ENCODE measurements around the gene CC2D1A.

CC2D1A gene

DNA sequence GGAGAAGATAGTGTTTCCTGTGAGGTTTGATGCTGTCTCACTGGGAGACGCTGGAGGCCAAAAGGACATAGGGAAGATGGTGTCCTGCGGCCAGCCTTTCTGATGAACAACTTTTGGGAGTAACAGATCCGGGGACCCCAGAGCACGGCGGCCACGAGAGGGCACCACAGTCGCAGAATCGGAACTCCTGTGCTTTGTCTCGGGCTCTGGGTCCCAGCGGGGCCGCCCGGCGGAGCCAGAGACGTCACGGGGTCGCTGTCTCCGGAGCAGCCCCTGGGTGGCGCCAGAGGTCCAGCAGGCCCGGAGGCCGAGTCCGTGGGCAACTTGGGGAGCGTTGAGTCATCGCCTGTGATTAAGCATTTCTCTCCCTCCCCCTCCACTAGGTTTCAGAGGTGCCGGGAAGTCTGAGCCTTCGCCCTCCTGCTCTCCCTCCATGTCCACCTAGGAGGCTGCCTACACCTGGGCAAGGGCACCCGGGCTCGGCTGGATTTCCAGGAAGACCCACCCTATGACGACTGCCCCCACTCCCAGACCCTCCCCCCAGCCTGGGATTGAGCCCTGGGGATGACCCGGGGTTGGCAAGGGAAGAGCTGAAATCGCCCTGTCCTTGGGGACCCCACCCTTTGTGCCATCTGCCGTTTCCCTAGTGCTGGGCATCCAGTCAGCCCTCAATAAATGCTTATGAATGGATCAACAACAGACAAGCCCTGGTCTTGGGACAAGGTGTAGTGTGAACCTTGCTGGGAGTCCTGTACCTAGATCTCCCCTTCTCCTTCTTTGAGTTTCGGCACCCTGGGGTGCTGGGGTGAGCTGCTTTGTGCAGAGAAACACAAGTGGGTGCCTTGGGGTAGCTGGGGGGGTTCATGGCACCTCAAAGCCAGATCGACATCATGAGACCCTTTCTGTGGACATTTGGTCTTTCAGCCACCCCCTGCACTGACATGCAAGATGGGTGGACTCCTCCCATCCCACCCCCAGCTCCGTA, 25.6 kb upstream of the CC2D1A start:
- TF ChIP-seq, protein P1, sequence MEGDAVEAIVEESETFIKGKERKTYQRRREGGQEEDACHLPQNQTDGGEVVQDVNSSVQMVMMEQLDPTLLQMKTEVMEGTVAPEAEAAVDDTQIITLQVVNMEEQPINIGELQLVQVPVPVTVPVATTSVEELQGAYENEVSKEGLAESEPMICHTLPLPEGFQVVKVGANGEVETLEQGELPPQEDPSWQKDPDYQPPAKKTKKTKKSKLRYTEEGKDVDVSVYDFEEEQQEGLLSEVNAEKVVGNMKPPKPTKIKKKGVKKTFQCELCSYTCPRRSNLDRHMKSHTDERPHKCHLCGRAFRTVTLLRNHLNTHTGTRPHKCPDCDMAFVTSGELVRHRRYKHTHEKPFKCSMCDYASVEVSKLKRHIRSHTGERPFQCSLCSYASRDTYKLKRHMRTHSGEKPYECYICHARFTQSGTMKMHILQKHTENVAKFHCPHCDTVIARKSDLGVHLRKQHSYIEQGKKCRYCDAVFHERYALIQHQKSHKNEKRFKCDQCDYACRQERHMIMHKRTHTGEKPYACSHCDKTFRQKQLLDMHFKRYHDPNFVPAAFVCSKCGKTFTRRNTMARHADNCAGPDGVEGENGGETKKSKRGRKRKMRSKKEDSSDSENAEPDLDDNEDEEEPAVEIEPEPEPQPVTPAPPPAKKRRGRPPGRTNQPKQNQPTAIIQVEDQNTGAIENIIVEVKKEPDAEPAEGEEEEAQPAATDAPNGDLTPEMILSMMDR (IDR thresholded peaks at IDR 0.05) = peak; percentile 99
- TF ChIP-seq ZFX (IDR thresholded peaks at IDR 0.05; ENCODE audit: borderline replicate concordance) = no peak
- peak overlapping the region; percentile 27; the same call in 1 of the 2 replicates for H3K27ac ChIP-seq

DNA sequence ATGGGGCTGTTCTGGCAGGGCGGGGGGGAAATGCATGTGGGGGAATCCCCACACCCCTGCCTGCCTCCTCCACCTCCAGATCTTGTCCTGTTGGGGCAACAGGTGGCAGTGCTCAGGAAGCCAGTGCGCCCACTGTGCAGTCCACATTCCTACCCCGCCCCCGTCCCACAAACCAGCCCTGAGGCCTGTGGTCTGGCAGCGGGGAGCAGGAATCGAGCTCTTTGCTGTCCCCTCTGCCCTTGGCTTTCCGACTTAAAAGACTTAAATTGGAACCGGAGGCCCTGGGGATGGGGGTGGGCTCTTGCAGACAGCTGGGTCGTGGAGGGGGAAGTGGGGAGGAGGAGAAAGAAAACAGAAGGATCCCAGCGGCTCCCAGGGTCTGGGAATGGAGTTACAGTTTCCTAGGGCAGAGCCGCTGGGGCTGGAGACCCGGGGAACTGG, 24.7 kb upstream of the CC2D1A start:
- no peak for TF ChIP-seq ZFX (IDR thresholded peaks at IDR 0.05; ENCODE audit: borderline replicate concordance)
- TF ChIP-seq, protein P1 (IDR thresholded peaks at IDR 0.05) = no peak
- H3K27ac ChIP-seq = no peak overlapping the region

DNA sequence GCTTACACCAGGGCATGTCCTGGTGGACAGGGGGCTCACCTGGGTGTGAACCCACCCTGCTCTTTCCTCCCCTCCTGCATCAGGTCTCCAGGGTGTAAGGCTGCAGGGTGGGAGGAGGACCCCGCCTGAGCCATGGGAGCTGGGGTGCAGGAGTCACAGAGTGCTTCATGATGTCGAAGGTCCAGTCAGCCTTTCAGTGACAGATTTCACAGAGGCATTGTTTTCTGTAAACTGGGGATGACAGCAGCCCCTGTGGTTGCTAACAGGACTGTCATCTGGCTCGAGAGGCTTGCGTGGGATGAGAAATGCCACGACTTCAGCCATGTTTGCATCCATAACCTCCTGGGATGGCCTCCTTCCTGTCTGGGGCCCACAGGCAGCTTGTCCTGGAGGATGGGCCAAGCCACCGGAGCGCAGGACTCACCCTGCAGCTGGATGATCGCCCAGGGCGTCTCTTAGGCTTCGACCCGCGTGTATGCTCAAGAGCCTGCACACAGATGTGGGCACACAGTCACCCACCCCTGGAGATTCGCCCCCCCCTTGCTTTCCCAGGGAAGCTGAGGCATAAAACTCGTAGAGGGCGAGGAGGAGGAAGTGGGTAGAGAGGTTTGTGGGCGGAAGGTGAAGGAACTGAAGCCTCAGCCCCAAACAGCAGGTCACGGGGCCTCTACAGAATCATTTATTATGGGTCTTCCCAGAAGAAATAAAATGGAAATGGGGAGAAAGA, 24.1 kb upstream of the CC2D1A start:
- TF ChIP-seq, protein P1 (IDR thresholded peaks at IDR 0.05) = no peak
- TF ChIP-seq ZFX (IDR thresholded peaks at IDR 0.05; ENCODE audit: borderline replicate concordance) = no peak
- H3K27ac ChIP-seq = no peak overlapping the region

DNA sequence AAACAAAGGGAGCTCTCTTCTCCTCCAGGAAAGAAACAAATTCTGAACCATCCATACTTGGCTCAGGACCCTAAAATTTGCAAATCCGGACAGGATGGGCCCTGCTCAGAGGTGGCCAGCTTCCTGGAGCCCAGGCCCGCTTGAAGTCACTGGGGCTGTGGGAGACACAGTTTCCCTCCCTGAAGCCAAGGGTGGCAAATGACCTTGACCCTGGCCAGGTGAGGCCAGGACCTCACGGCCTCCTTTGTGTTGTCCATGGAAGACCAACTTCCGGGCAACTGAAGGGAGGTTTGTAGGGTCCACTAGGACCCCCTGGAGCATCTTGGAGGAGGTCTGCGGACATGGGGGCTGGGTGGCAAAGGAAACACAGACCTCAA, 23.6 kb upstream of the CC2D1A start:
- H3K27ac ChIP-seq = no peak overlapping the region
- TF ChIP-seq, protein P1 (IDR thresholded peaks at IDR 0.05) = no peak
- no peak for TF ChIP-seq ZFX (IDR thresholded peaks at IDR 0.05; ENCODE audit: borderline replicate concordance)

DNA sequence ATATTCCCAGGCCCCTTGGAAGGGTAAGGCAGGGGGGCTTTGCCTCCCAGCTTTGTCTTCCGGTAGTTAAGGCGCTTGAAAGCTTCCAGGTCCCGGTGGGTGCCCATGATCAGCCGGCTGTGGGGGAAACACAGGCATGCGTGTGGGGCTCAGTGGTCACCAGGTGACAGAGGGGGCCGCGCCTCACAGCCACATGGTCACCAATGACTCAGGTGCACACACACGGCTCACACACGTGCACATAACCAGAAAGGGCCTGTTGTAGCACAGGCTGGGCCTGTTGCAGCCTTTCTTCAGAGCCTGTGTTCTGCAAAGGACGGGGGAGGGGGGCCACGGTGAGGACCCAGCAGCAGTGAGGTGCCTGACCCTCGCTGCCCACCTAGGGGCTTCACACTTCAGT, 23.2 kb upstream of the CC2D1A start:
- TF ChIP-seq, protein P1 (IDR thresholded peaks at IDR 0.05) = no peak
- TF ChIP-seq ZFX (IDR thresholded peaks at IDR 0.05; ENCODE audit: borderline replicate concordance) = no peak
- no peak overlapping the region for H3K27ac ChIP-seq

DNA sequence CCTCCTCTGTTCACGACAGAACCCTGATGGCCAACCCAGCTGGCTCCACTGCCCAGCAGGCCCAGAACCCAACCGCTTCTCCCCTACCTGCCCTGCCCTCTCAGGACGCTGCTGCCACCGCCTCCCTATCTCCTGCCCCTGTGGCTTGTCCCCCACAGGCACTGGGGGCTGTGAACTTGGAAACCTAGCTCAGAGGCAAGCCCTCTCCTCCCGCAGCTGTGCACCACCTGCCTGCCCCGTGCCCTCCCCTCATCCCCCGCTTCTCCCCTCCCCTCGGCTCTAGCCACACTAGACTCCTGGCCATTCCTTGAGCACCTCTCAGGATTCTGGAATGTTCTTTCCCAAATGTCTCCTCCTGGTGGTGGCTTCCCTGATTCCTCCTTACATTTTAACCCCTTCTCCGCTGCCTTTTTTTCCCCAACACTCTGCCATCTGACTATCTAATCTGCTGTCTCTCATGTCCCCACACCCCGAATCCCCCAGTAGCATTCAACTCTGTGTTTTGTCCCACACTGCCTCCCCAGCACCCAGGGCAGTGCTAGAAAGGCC, 22.4 kb upstream of the CC2D1A start:
- TF ChIP-seq ZFX (IDR thresholded peaks at IDR 0.05; ENCODE audit: borderline replicate concordance) = no peak
- TF ChIP-seq, protein P1 (IDR thresholded peaks at IDR 0.05) = peak; percentile 25; the same call in 1 of the 2 replicates
- no peak overlapping the region for H3K27ac ChIP-seq
